NCI-H1092 treated with DMSO at 0.1 percent for 48 hours (cell line): Measurements from ENCODE around the gene OR52K1.

Experiments used
- DNase-seq: peaks from one replicate; lab custom pipeline; 2025; lab: John Stamatoyannopoulos, UW

OR52K1 gene

GRCh38 chr11:4491878-4492606 lies 9.6 kb downstream of the OR52K1 start:
- DNase-seq = no peak

- DNase-seq = no peak
These were observed 11.0 kb downstream of the OR52K1 start for GRCh38 chr11:4493480-4493818.

- no peak for DNase-seq
These were observed 13.0 kb downstream of the OR52K1 start for GRCh38 chr11:4495487-4495886.

- no peak for DNase-seq
These were observed 13.5 kb downstream of the OR52K1 start for GRCh38 chr11:4495986-4496385.

- no peak for DNase-seq
These were observed 14.3 kb downstream of the OR52K1 start for GRCh38 chr11:4496557-4497248.

- no peak for DNase-seq
These were observed 26.4 kb downstream of the OR52K1 start for GRCh38 chr11:4508886-4509285.

GRCh38 chr11:4511282-4512245 lies 29.1 kb downstream of the OR52K1 start:
- DNase-seq = no peak

- no peak for DNase-seq
These were observed 31.8 kb downstream of the OR52K1 start for GRCh38 chr11:4514196-4514595.

GRCh38 chr11:4522339-4522738 lies 39.9 kb downstream of the OR52K1 start:
- DNase-seq = no peak

- DNase-seq = no peak
These were observed 40.3 kb downstream of the OR52K1 start for GRCh38 chr11:4522752-4523151.

GRCh38 chr11:4523666-4524065 lies 41.2 kb downstream of the OR52K1 start:
- no peak for DNase-seq

GRCh38 chr11:4527926-4528325 lies 45.5 kb downstream of the OR52K1 start:
- DNase-seq = no peak

GRCh38 chr11:4531686-4532085 lies 49.2 kb downstream of the OR52K1 start:
- DNase-seq = peak; percentile 5

GRCh38 chr11:4539603-4540219 lies 57.3 kb downstream of the OR52K1 start:
- DNase-seq = peak; percentile 12

GRCh38 chr11:4541071-4541470 lies 58.6 kb downstream of the OR52K1 start:
- DNase-seq = no peak
